Right lobe of liver (tissue), 6 donors: ENCODE data around the gene TMEM190. TPM values are rescaled to one million over a fixed set of nuclear protein-coding genes. Genes with fewer than 3 reads are reported as not detected.

Experiments
- ATAC-seq, 4 donors: fragments of 200-7000 bp; cut with Tn5 transposase; one replicate each; pipeline ENCODE4 v1.9.1; 2020; ENCODE audit warnings: mild to moderate bottlenecking in 4 of 4, moderate library complexity in 4 of 4
- DNase-seq, 3 donors: peaks; one replicate each; pipeline ENCODE4 v3.0.0-alpha.2; 2020
- H3K27ac ChIP-seq, 3 donors: fragments of 200-600 bp; one replicate each; pipeline ENCODE4 v1.8.0; 2022
- H3K27me3 ChIP-seq, 2 donors: fragments of 200-600 bp; one replicate each; pipeline ENCODE4 v1.8.0; 2022
- H3K36me3 ChIP-seq, 4 donors: fragments of 200-600 bp; sonication (generic) in 1 of 4; one replicate each; pipeline versions ENCODE4 v1.5.1 to v1.8.0; 2017 to 2022; ENCODE audit warnings: control low read depth in 1 of 4
- H3K4me1 ChIP-seq, 4 donors: fragments of 200-600 bp; sonication (generic) in 1 of 4; one replicate each; pipeline versions ENCODE4 v1.5.1 to v1.8.0; 2017 to 2022; ENCODE audit warnings: control low read depth in 1 of 4
- H3K4me3 ChIP-seq, 3 donors: fragments of 200-600 bp; one replicate each; pipeline ENCODE4 v1.8.0; 2022
- H3K9me3 ChIP-seq, 4 donors: fragments of 200-600 bp; sonication (generic) in 1 of 4; one replicate each; pipeline versions ENCODE4 v1.5.1 to v1.8.0; 2017 to 2022; ENCODE audit warnings: control low read depth in 1 of 4
- POLR2A ChIP-seq: fragments of 450-650 bp; IDR thresholded peaks from one replicate; pipeline ENCODE4 v1.6.1; 2017; ENCODE audit warnings: antibody characterized with exemption, mild to moderate bottlenecking
- WGBS: methylation state at CpG from one replicate; pipeline ENCODE4 v1.1.6; 2018; ENCODE audit warnings: low coverage, low lambda C conversion rate; ENCODE audit not compliant: insufficient coverage; ENCODE audit errors: missing lambda C conversion rate; 5-methylcytosine and 5-hydroxymethylcytosine counted together
- intact Hi-C, 2 donors: fragments of 100-400 bp; cut with DNase I; formaldehyde crosslinking; loops; one replicate each; pipeline versions ENCODE4 v1.11.2 to v1.14.1; 2022
- total RNA-seq, 6 experiments: library from RNA; depleted of rRNA in 2 of 6; stranded (reverse); fragments of >200 nt in 2 of 6; fragmentation: NEBNext Ultra II Directional in 3 of 6; extraction: Animal tissue kit (Norgen Biotek cat#: 25700) in 3 of 6; gene quantifications; one replicate each; pipeline versions ENCODE4 v1.1.0 to v1.2.4, GENCODE V29; 2016 to 2023
- TF ChIP-seq, protein P1 (sequence below), 4 donors: fragments of 200-600 bp in 3 of 4; fragments of 450-650 bp in 1 of 4; IDR thresholded peaks; one replicate each; pipeline versions ENCODE4 v1.5.1 to v1.8.0; 2016 to 2022; ENCODE audit warnings: antibody characterized with exemption in 4 of 4, mild to moderate bottlenecking in 2 of 4
- donor health status: DM: no; HTN: yes; CAD: no.
- donor health status: DM: no; HTN: no; CAD: no.
- donor health status: DM: no; HTN: no; CAD: no.
- donor health status: DM: no; HTN: yes; CAD: no.
- donor health status: DM: no; HTN: yes; CAD: no.

Gene TMEM190
- total RNA-seq, 6 experiments from 2014 or later = not detected

GRCh38 chr19:55390461-55390880 lies 13.8 kb downstream of the TMEM190 start:
- Histone ChIP-seq H3K27me3 (no peaks in the 10 kb centered on the region), H3K4me3 (no peak overlapping the region), H3K27ac (no peak overlapping the region), H3K4me1 (peaks cover 0 to 22% (median 9%) of the 10 kb centered on the region in 4 donors), H3K36me3 (peaks cover 0 to 28% (median 11%) of the 10 kb centered on the region in 4 donors), H3K9me3 (no peaks in the 10 kb centered on the region)
- intact Hi-C loops = no loop called here
- TF ChIP-seq, protein P1, sequence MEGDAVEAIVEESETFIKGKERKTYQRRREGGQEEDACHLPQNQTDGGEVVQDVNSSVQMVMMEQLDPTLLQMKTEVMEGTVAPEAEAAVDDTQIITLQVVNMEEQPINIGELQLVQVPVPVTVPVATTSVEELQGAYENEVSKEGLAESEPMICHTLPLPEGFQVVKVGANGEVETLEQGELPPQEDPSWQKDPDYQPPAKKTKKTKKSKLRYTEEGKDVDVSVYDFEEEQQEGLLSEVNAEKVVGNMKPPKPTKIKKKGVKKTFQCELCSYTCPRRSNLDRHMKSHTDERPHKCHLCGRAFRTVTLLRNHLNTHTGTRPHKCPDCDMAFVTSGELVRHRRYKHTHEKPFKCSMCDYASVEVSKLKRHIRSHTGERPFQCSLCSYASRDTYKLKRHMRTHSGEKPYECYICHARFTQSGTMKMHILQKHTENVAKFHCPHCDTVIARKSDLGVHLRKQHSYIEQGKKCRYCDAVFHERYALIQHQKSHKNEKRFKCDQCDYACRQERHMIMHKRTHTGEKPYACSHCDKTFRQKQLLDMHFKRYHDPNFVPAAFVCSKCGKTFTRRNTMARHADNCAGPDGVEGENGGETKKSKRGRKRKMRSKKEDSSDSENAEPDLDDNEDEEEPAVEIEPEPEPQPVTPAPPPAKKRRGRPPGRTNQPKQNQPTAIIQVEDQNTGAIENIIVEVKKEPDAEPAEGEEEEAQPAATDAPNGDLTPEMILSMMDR (IDR thresholded peaks at IDR 0.05) = no peak
- no peak for TF ChIP-seq POLR2A
- DNase-seq = no peak
- ATAC-seq = no peak
- WGBS = 82% methylated on average over 5 of the region's 7 CpGs

DNA sequence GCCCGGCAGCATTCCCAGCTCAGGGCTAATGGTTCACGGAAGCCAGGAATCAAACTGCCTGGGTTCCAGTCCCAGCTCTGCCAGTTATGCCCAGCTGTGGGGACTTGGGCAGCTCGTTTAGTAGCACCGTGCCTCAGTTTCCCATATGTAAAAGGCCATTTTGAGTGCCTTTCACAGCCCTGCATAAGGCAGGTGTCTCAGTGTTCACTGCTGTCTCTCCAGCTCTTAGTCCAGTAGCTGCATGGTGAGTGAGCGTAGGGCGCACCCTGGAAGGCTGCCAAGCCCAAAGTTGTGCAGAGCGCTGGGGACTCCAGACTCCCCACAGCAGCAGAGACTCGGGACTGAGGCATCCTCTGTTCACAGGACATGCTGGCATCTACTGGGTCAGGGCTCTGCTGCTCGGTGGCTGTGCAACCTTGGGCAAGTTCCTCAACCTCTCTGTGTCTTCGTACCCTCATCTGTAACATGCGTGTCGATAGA lies 14.6 kb downstream of the TMEM190 start:
- no peak overlapping the region for H3K4me3 ChIP-seq
- H3K27me3 ChIP-seq = no peaks in the 10 kb centered on the region
- peaks cover 0 to 28% (median 11%) of the 10 kb centered on the region in 4 donors for H3K36me3 ChIP-seq
- no peak for DNase-seq
- 69% methylated on average over 5 of the region's 12 CpGs for WGBS
- H3K4me1 ChIP-seq = peaks cover 0 to 22% (median 9%) of the 10 kb centered on the region in 4 donors
- intact Hi-C loops = no loop called here
- no peaks in the 10 kb centered on the region for H3K9me3 ChIP-seq
- ATAC-seq = peak in 1 of 4 donors; percentile 5
- TF ChIP-seq POLR2A = no peak
- TF ChIP-seq, protein P1 (IDR thresholded peaks at IDR 0.05) = no peak
- no peak overlapping the region for H3K27ac ChIP-seq

DNA sequence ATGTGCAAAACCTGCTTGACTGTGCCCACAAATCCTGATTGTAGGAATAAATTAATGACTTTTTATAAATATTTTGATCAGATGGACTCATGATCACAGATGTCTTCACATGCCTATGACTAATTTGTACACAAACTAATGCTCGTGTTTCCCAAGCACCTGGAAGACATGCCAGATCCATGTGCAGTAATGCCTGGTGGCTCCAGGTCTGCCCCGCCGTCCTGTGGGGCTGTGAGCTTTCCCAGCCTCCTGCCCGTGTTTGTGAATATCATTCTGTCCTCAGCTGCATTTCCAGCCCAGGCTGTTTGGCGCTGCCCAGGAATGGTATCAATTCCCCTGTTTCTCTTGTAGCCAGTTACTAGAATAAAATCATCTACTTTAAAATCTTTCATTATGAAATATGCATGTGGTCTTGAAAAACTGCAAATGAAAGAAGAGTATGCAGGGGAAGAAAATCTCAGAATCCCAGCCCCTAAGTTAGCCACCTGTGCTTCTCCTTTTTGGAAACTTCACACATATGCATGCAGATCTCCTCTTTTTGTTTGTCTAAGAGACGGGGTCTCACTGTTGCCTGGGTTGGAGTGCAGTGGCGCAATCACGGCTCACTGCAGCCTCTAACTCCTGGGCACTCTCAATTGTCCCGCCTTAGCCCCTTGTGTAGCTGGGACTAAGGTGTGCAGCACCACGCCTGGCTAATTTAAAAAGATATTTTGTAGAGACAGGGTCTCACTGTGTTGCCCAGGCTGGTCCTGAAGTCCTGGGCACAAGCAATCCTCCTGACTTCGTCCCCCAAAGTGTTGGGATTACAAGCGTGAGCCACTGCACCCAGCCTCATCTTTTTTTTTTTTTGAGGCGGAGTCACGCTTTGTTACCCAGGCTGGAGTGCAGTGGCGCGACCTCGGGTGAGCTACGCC lies 15.3 kb downstream of the TMEM190 start:
- intact Hi-C loops = no loop called here
- Histone ChIP-seq H3K4me3 (no peak overlapping the region), H3K36me3 (peaks cover 0 to 24% (median 11%) of the 10 kb centered on the region in 4 donors), H3K9me3 (no peaks in the 10 kb centered on the region), H3K4me1 (peaks cover 0 to 15% (median 7%) of the 10 kb centered on the region in 4 donors), H3K27me3 (no peaks in the 10 kb centered on the region), H3K27ac (no peak overlapping the region)
- DNase-seq (no peak), ATAC-seq (peak in 1 of 4 donors; percentile 23)
- TF ChIP-seq POLR2A = no peak
- TF ChIP-seq, protein P1 (IDR thresholded peaks at IDR 0.05) = no peak
- WGBS = 78% methylated on average over 13 of the region's 18 CpGs

DNA sequence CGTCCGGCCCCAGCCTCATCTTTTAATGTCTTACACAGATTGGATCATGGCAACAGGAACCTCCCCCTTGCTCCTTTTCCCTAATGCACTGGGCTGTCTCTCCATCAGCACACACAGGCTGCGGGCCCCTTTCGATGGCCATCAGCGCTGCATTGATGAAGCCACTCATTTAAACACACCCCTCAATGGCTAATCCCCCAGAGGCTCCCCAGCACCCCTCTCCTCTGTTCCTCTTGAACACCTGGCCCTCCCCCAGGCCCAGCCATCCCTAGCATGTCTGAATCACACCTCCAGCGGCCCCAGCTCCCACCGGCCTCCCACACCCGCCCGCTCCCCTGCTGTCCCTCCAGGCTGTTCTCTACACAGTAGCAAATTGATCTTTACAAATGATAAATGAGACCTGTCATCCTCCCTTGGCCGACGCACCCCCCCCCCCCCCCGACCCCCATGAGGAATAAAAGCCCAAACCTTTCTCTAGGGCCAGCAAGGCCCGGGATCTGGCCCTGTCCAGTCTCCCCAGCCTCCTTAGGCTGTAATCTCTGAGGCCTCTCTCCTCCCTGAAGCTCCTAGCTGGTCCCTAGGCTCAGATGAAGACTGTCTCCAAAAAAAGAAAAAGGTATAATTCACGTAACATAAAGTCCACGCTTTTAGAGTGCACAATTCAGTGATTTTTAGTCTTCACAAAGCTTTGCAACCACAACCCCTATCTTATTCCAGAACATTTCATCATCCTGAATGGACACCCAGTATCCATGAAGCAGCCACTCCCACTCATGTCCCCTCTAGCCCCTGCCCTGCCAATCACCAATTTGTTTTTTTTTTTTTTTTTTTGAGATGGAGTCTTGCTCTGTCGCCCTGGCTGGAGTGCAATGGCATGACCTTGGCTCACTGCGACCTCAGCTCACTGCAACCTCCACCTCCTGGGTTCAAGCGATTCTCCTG lies 16.5 kb downstream of the TMEM190 start:
- TF ChIP-seq, protein P1 (IDR thresholded peaks at IDR 0.05) = no peak
- TF ChIP-seq POLR2A = no peak
- Histone ChIP-seq H3K27me3 (no peaks in the 10 kb centered on the region), H3K36me3 (peaks cover 0 to 13% (median 4%) of the 10 kb centered on the region in 4 donors), H3K9me3 (no peaks in the 10 kb centered on the region), H3K27ac (no peak overlapping the region), H3K4me3 (no peak overlapping the region), H3K4me1 (peaks cover 0 to 5% (median under 1%) of the 10 kb centered on the region in 4 donors)
- DNase-seq (no peak), ATAC-seq (no peak)
- intact Hi-C loops = no loop called here
- WGBS = 85% methylated on average over 16 of the region's 18 CpGs
